H9 (cell line): ENCODE data around the gene TIGD2. TPM values are rescaled to one million over a fixed set of nuclear protein-coding genes. Genes with fewer than 3 reads are reported as not detected.

Source experiments
- DNase-seq: peaks from one replicate; pipeline ENCODE4 v3.0.0-alpha.2; 2017
- H2AFZ ChIP-seq: one replicate; pipeline ENCODE4 v1.6.1; 2013; ENCODE audit warnings: mild to moderate bottlenecking, low read length, control low read depth, moderate library complexity
- H2AK5ac ChIP-seq: 2 replicates; pipeline ENCODE4 v1.6.1; 2013; ENCODE audit warnings: low read length, control low read depth, mixed read lengths; ENCODE audit not compliant: insufficient read length
- H2BK120ac ChIP-seq: one replicate; pipeline ENCODE4 v1.6.1; 2013; ENCODE audit warnings: low read depth, mild to moderate bottlenecking, low read length, control low read depth, inconsistent platforms; ENCODE audit not compliant: poor library complexity, severe bottlenecking
- H2BK12ac ChIP-seq: 2 replicates; pipeline ENCODE4 v1.6.1; 2013; ENCODE audit warnings: low read length, control low read depth, mixed read lengths, low read depth; ENCODE audit not compliant: insufficient read length
- H2BK15ac ChIP-seq: 2 replicates; pipeline ENCODE4 v1.6.1; 2013; ENCODE audit warnings: low read depth, low read length, control low read depth
- H2BK20ac ChIP-seq: one replicate; pipeline ENCODE4 v1.6.1; 2013; ENCODE audit warnings: low read depth, mild to moderate bottlenecking, low read length, control low read depth, inconsistent platforms; ENCODE audit not compliant: poor library complexity, severe bottlenecking
- H2BK5ac ChIP-seq: 2 replicates; pipeline ENCODE4 v1.6.1; 2013; ENCODE audit warnings: low read length, control low read depth, mixed read lengths; ENCODE audit not compliant: insufficient read length
- H3K14ac ChIP-seq: 2 replicates; pipeline ENCODE4 v1.6.1; 2013; ENCODE audit warnings: low read length, control low read depth; ENCODE audit not compliant: insufficient read depth
- H3K18ac ChIP-seq: 2 replicates; pipeline ENCODE4 v1.6.1; 2013; ENCODE audit warnings: low read depth, mild to moderate bottlenecking, mixed read lengths, low read length, control low read depth; ENCODE audit not compliant: insufficient read length
- H3K23ac ChIP-seq: 2 replicates; pipeline ENCODE4 v1.6.1; 2013; ENCODE audit warnings: low read length, control low read depth, mixed read lengths, low read depth; ENCODE audit not compliant: insufficient read length
- H3K23me2 ChIP-seq: 2 replicates; pipeline ENCODE4 v1.6.1; 2013; ENCODE audit warnings: low read depth, mild to moderate bottlenecking, mixed read lengths, low read length, control low read depth; ENCODE audit not compliant: insufficient read length, poor library complexity, severe bottlenecking
- H3K27ac ChIP-seq: 2 replicates; pipeline ENCODE4 v1.5.1; 2013; ENCODE audit warnings: low read length, control low read depth, mixed read lengths, low read depth; ENCODE audit not compliant: insufficient read length
- H3K27me3 ChIP-seq: 2 replicates; pipeline ENCODE4 v1.6.1; 2013; ENCODE audit warnings: low read length, control low read depth, inconsistent platforms; ENCODE audit not compliant: insufficient read depth
- H3K4ac ChIP-seq: 2 replicates; pipeline ENCODE4 v1.6.1; 2013; ENCODE audit warnings: low read depth, mild to moderate bottlenecking, control low read depth, inconsistent platforms, low read length, moderate library complexity
- H3K4me1 ChIP-seq: 2 replicates; pipeline ENCODE4 v1.6.1; 2013; ENCODE audit warnings: low read length, control low read depth, inconsistent platforms; ENCODE audit not compliant: insufficient read depth
- H3K4me2 ChIP-seq: 2 replicates; pipeline ENCODE4 v1.6.1; 2013; ENCODE audit warnings: low read length, control low read depth, mixed read lengths; ENCODE audit not compliant: insufficient read length, insufficient read depth
- H3K56ac ChIP-seq: 2 replicates; pipeline ENCODE4 v1.6.1; 2013; ENCODE audit warnings: low read depth, mild to moderate bottlenecking, mixed read lengths, low read length, control low read depth; ENCODE audit not compliant: insufficient read length
- H3K79me1 ChIP-seq: 2 replicates; pipeline ENCODE4 v1.6.1; 2013; ENCODE audit warnings: low read depth, mild to moderate bottlenecking, moderate library complexity, low read length, control low read depth, inconsistent platforms; ENCODE audit not compliant: insufficient read depth, poor library complexity, severe bottlenecking
- H3K79me2 ChIP-seq: 2 replicates; pipeline ENCODE4 v1.6.1; 2013; ENCODE audit warnings: low read length, control low read depth, inconsistent platforms; ENCODE audit not compliant: insufficient read depth
- H3K9ac ChIP-seq: 2 replicates; pipeline ENCODE4 v1.6.1; 2013; ENCODE audit warnings: low read length, control low read depth, mixed read lengths; ENCODE audit not compliant: insufficient read length; ENCODE audit errors: extremely low read depth
- H3K9me3 ChIP-seq: one replicate; pipeline ENCODE4 v1.6.1; 2013; ENCODE audit warnings: low read depth, low read length, inconsistent platforms; ENCODE audit not compliant: control insufficient read depth
- H3T11ph ChIP-seq: one replicate; pipeline ENCODE4 v1.6.1; 2013; ENCODE audit warnings: mild to moderate bottlenecking, low read length, control low read depth, inconsistent platforms
- H4K20me1 ChIP-seq: one replicate; pipeline ENCODE4 v1.6.1; 2013; ENCODE audit not compliant: control insufficient read depth, insufficient read length, insufficient read depth
- H4K5ac ChIP-seq: 2 replicates; pipeline ENCODE4 v1.6.1; 2013; ENCODE audit warnings: low read depth, mild to moderate bottlenecking, mixed read lengths, low read length, control low read depth; ENCODE audit not compliant: insufficient read length
- H4K8ac ChIP-seq: replicated peaks from 2 replicates; pipeline ENCODE4 v1.6.1; 2013; ENCODE audit warnings: low read length, control low read depth, mixed read lengths, low read depth; ENCODE audit not compliant: insufficient read length
- H4K91ac ChIP-seq: 2 replicates; pipeline ENCODE4 v1.6.1; 2013; ENCODE audit warnings: low read depth, mild to moderate bottlenecking, moderate library complexity, mixed read lengths, low read length, control low read depth; ENCODE audit not compliant: insufficient read length
- H3K27ac Mint-ChIP-seq, 3 experiments: 2 replicates in 2 of 3; 3 replicates in 1 of 3; pipeline ENCODE4 v1.8.0; 2020 to 2021; ENCODE audit warnings: mixed read lengths in 3 of 3, mild to moderate bottlenecking in 1 of 3, moderate library complexity in 1 of 3
- H3K27me3 Mint-ChIP-seq: 2 replicates; pipeline ENCODE4 v1.8.0; 2021; ENCODE audit warnings: low read depth, mild to moderate bottlenecking, moderate library complexity, mixed read lengths
- H3K36me3 Mint-ChIP-seq, 3 experiments: 2 replicates in 2 of 3; 3 replicates in 1 of 3; pipeline ENCODE4 v1.8.0; 2020 to 2021; ENCODE audit warnings: low read depth in 3 of 3, mixed read lengths in 3 of 3; ENCODE audit not compliant: insufficient read depth in 1 of 3
- H3K4me1 Mint-ChIP-seq, 2 experiments: 2 replicates each; pipeline ENCODE4 v1.8.0; 2020; ENCODE audit warnings: mixed read lengths in 2 of 2
- H3K4me3 Mint-ChIP-seq, 2 experiments: 2 replicates in 1 of 2; 3 replicates in 1 of 2; pipeline ENCODE4 v1.8.0; 2020 to 2021; ENCODE audit warnings: mild to moderate bottlenecking in 2 of 2, mixed read lengths in 2 of 2, moderate library complexity in 1 of 2
- H3K9me3 Mint-ChIP-seq, 2 experiments: 2 replicates in 1 of 2; 3 replicates in 1 of 2; pipeline ENCODE4 v1.8.0; 2020; ENCODE audit warnings: mild to moderate bottlenecking in 2 of 2, mixed read lengths in 2 of 2, moderate library complexity in 1 of 2
- CTCF ChIP-seq: fragments of 200-600 bp; sonication (generic); conservative IDR thresholded peaks from 3 replicates; pipeline ENCODE4 v1.8.0; 2021; ENCODE audit warnings: antibody characterized with exemption, mild to moderate bottlenecking
- WGBS: extraction: QIAGEN DNeasy Blood & Tissue Kit; methylation state at CpG from one replicate; pipeline ENCODE4 v1.1.7; 2013; ENCODE audit warnings: missing lambda C conversion rate, low lambda C conversion rate, mixed read lengths; ENCODE audit not compliant: insufficient read length; ENCODE audit errors: extremely low coverage; 5-methylcytosine and 5-hydroxymethylcytosine counted together
- total RNA-seq: library from RNA; stranded (reverse); gene quantifications from 2 replicates; pipeline ENCODE4 v1.2.1, GENCODE V29; 2021

TIGD2 gene
- total RNA-seq, 1 experiment from 2014 or later: 10.4 TPM

DNA sequence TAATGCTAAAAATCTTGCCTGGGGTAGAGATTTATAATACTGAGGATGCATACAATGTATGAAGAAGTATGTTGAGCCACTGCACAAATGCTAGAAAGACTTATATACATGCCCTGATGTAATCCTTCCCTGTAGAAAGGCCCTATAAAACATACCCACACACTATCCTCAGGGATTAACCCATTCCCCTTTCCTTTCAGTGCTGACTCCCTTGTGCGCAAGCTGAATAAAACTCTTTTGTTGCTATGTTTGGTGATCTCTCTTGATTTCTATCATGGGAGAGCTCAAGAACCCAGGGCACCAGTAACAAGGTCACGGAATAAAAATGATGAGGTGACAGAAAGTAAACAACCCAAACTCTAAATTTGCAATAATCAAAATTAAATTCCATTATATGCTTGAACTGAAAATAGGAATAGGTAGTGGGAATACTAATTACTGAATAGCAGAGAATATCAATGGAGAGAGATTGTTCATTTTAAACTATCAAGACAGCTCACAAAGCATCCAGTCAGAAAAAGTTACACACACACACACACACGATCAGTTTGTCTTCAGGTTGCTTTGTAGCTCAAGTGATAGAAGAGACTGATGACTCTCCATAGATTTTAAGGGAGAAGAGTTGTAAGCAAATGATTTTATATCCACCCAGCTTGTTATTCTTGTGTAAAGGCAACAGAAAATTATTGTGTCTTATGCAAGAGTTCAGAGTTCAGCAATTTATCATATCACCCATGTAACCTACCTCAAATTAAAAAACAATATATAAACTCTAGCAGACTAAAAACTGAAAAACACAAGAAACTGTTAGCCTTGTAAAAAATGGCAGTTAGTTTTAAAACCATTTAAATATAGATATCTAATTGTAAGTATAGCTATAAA, 14.8 kb downstream of the TIGD2 start:
- Histone ChIP-seq H4K91ac (no peak overlapping the region), H4K5ac (no peak overlapping the region), H2BK12ac (no peak overlapping the region), H2BK5ac (no peak overlapping the region), H3K79me2 (no peaks in the 10 kb centered on the region), H2BK20ac (no peak overlapping the region), H3T11ph (no peak overlapping the region), H3K18ac (no peak overlapping the region), H4K8ac (no peak overlapping the region), H3K23me2 (no peaks in the 10 kb centered on the region), H3K4ac (no peak overlapping the region), H3K27me3 (no peaks in the 10 kb centered on the region), H3K27ac (no peak overlapping the region), H3K23ac (no peak overlapping the region), H3K9ac (no peak overlapping the region), H3K79me1 (no peaks in the 10 kb centered on the region), H3K56ac (no peak overlapping the region), H3K9me3 (no peaks in the 10 kb centered on the region), H2AK5ac (no peak overlapping the region), H3K14ac (no peak overlapping the region), H2BK120ac (no peak overlapping the region), H3K4me1 (no peaks in the 10 kb centered on the region), H2BK15ac (no peak overlapping the region), H4K20me1 (no peaks in the 10 kb centered on the region), H3K4me2 (no peak overlapping the region), H2AFZ (no peak overlapping the region)
- WGBS: no CpG with 5 or more reads among the region's 3 CpGs
- no peak for TF ChIP-seq CTCF
- no peak for DNase-seq
- H3K27me3 Mint-ChIP-seq: no peaks in the 10 kb centered on the region
- peaks cover 0 to 5% (median 4%) of the 10 kb centered on the region in 3 experiments; a peak in 4 of 7 replicates for H3K36me3 Mint-ChIP-seq
- no peak overlapping the region for H3K4me3 Mint-ChIP-seq
- H3K27ac Mint-ChIP-seq: no peak overlapping the region
- H3K4me1 Mint-ChIP-seq: peaks cover 4 to 11% of the 10 kb centered on the region in 2 experiments
- peaks cover 3 to 4% of the 10 kb centered on the region in 2 experiments; a peak in 2 of 5 replicates for H3K9me3 Mint-ChIP-seq
